Epithelial cell of esophagus (primary cell): Measurements from ENCODE around the gene KPNA6.

Experiments
- DNase-seq: peaks from one replicate; pipeline ENCODE4 v3.0.0; 2010; ENCODE audit warnings: low read depth
- H3K4me3 ChIP-seq: 2 replicates; pipeline ENCODE4 v1.5.1; 2011; ENCODE audit warnings: mild to moderate bottlenecking, low read length, control low read depth
- TF ChIP-seq, protein P1 (sequence below): IDR thresholded peaks from 2 replicates; pipeline ENCODE4 v1.5.1; 2011; ENCODE audit warnings: low read depth, mild to moderate bottlenecking, low read length, control low read depth, inconsistent platforms; ENCODE audit not compliant: insufficient read depth; ENCODE audit errors: missing control alignments

Gene KPNA6

DNA sequence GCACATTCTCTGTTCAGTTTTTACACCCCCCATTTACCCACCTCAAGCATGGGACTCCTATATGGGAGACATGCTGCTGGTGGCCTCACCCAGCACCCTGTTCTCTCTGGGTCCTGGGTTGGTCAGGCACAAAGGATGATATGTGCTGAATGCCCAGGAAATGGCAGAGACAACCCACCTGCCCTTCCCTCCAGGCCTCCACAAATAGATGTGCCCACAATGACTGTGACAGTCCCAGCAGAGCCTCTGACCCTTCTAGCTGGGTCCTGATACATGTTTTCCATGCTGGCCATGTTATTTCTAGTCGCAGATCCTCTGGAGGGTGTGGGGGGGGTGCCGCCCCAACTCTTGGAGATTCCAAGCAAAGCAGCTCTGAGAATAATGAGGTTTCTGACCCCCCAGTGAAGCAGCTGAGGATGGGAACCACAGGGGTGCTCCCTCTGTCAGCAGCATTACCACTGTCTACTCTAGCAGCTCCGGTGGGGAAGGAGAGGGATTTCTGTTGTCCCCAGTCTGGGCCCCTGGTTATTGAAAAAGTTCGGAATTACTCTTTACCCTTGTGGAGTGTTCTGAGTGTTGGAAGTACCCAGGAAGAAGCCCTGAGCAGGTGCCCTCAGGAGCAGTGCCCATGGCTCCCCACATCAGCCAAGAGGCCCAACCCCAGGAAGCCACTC is 91.3 kb downstream of the KPNA6 start:
- no peak for DNase-seq
- TF ChIP-seq, protein P1, sequence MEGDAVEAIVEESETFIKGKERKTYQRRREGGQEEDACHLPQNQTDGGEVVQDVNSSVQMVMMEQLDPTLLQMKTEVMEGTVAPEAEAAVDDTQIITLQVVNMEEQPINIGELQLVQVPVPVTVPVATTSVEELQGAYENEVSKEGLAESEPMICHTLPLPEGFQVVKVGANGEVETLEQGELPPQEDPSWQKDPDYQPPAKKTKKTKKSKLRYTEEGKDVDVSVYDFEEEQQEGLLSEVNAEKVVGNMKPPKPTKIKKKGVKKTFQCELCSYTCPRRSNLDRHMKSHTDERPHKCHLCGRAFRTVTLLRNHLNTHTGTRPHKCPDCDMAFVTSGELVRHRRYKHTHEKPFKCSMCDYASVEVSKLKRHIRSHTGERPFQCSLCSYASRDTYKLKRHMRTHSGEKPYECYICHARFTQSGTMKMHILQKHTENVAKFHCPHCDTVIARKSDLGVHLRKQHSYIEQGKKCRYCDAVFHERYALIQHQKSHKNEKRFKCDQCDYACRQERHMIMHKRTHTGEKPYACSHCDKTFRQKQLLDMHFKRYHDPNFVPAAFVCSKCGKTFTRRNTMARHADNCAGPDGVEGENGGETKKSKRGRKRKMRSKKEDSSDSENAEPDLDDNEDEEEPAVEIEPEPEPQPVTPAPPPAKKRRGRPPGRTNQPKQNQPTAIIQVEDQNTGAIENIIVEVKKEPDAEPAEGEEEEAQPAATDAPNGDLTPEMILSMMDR: no peak
- H3K4me3 ChIP-seq: no peak overlapping the region

DNA sequence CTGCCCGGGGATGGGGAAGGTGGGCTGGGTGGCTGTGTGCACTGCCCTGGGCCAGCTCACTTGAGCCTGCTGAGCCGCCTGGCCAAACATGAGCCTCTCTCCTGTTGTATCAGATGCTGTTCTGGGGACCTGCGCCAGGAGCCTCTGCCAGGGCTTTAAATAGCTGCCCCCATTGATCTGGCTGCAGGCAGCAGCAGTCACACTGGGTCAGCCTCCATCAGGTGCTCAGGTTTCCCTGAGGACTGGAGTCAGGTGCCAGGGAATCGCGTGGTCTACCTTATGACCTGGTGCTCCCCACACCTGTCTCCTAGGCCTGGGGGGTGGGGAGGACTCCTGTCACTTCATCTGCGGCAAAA is 91.8 kb downstream of the KPNA6 start:
- TF ChIP-seq, protein P1: no peak
- DNase-seq: no peak
- H3K4me3 ChIP-seq: peak overlapping the region; percentile 74

GRCh38 chr1:32200226-32201010 is 92.6 kb downstream of the KPNA6 start, which contains the start of gene CCDC28B:
Gene CCDC28B, plus strand, starts transcription at chr1:32200595. Its CDS starts 1,341 bp downstream, at chr1:32201936.
- TF ChIP-seq, protein P1: no peak
- peak within 1 kb of the TSS; percentile 74 for H3K4me3 ChIP-seq
- peak; percentile 58 for DNase-seq

DNA sequence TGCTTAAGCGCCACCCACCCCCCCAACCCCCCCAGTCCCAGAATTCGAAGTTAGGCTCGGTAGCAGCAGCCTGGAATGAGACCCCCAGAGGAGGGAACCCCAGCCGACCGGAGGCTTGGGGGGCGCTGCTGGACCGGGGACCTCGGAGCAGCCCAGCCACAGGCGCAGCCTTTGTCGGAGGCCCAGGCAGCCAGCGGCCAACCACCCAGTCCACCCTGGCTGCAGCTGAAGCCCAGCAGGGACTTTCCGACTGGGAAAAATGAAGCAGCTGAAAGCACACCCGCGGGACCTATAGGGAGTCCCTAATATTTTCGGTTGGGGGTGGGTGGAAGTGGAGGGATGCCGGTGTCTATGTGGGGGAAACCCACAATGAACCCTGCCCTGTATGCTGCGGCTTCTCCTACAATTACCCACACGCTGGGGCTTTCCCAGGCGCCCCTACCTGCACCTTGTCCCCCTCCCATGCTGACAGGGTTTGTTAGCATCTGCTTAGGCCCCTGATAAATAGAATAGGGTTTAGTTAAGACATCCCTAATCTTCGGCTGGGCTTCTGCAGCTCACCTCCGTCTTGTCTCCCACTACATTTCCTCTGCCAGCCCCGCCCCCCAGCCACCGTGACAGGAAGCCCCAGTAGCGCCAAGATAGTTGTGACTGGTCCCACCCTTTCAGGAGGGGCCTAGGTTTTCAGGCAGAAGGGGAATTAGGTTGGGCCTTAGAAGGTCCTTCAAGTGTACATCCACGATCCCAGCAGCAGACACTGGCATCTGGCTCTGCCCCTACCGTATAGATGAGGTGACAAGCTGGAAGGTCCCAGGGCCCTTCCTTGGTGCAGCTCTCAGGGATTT is 93.4 kb downstream of the KPNA6 start:
- peak overlapping the region; percentile 74 for H3K4me3 ChIP-seq
- TF ChIP-seq, protein P1: no peak
- DNase-seq: peak; percentile 38

DNA sequence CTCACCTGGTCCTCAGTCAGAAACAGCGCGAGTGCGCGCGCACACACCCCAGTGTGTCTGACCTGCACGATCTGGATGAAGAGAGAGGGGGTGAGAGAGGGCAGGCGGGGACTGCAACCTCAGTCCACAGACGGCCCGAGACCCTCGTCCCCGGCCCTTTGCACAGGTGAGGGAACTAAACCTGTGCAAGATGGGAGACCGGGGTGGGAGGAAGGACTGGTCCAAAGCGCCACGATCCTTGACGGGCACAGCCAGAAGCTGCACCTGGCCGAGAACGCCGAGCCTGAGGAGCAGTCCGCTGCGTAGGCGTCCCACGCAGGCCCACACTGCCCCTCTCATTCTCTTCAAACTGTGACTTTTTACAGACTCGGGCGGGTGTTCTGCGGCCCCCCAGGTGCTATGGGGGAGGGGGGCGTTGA is 97.1 kb downstream of the KPNA6 start:
- no peak for DNase-seq
- peak overlapping the region; percentile 88 for H3K4me3 ChIP-seq
- TF ChIP-seq, protein P1: no peak

- TF ChIP-seq, protein P1: no peak
- peak; percentile 89 for DNase-seq
- H3K4me3 ChIP-seq: peak within 1 kb of the TSS; percentile 88
Observed at GRCh38 chr1:32205401-32206370, 97.8 kb downstream of the KPNA6 start, which contains the start of gene IQCC. Gene IQCC, plus strand, starts transcription at chr1:32205671. Its CDS starts 11 bp downstream, at chr1:32205682.
